Karpas-422 (cell line): ENCODE results near the gene DAPK2. TPM values are rescaled to one million over a fixed set of nuclear protein-coding genes. Genes with fewer than 3 reads are reported as not detected.
"Not testable (repeated sequence)": the region's sequence is repeated elsewhere in the genome, so short reads cannot be mapped to it uniquely, and the experiment has no call there.

Experiments
- DNase-seq: peaks from one replicate; pipeline ENCODE4 v3.0.0-alpha.2; 2015
- H2AFZ ChIP-seq: fragments of 200-600 bp; sonication (generic); 2 replicates; pipeline ENCODE4 v1.6.1; 2014; ENCODE audit warnings: antibody characterized with exemption, low read length, mixed read lengths
- H3K27ac ChIP-seq: fragments of 200-600 bp; sonication (generic); 2 replicates; pipeline ENCODE4 v1.5.1; 2014; ENCODE audit warnings: mild to moderate bottlenecking, low read length, moderate library complexity
- H3K27me3 ChIP-seq: fragments of 200-600 bp; sonication (generic); 2 replicates; pipeline ENCODE4 v1.6.1; 2014; ENCODE audit warnings: low read length, mixed read lengths
- H3K36me3 ChIP-seq: fragments of 200-600 bp; sonication (generic); 2 replicates; pipeline ENCODE4 v1.6.1; 2014; ENCODE audit warnings: low read length, mixed read lengths; ENCODE audit not compliant: insufficient read depth
- H3K4me1 ChIP-seq: fragments of 200-600 bp; sonication (generic); 2 replicates; pipeline ENCODE4 v1.6.1; 2014; ENCODE audit warnings: mild to moderate bottlenecking, low read length, mixed read lengths
- H3K4me2 ChIP-seq: fragments of 200-600 bp; sonication (generic); 2 replicates; pipeline ENCODE4 v1.6.1; 2014; ENCODE audit warnings: low read length, low read depth, mild to moderate bottlenecking; ENCODE audit not compliant: poor library complexity, severe bottlenecking
- H3K4me3 ChIP-seq: fragments of 200-600 bp; sonication (generic); 2 replicates; pipeline ENCODE4 v1.5.1; 2014; ENCODE audit warnings: mild to moderate bottlenecking, antibody characterized with exemption, low read length, mixed read lengths
- H3K79me2 ChIP-seq: fragments of 200-600 bp; sonication (generic); 2 replicates; pipeline ENCODE4 v1.6.1; 2014; ENCODE audit warnings: mild to moderate bottlenecking, low read length, mixed read lengths
- H3K9ac ChIP-seq: fragments of 200-600 bp; sonication (generic); 2 replicates; pipeline ENCODE4 v1.6.0; 2014; ENCODE audit warnings: low read length
- H3K9me2 ChIP-seq: fragments of 200-600 bp; sonication (generic), shearing (Covaris generic); replicated peaks from 2 replicates; pipeline ENCODE4 v1.6.0; 2014; ENCODE audit warnings: mild to moderate bottlenecking, low read length, moderate library complexity; ENCODE audit not compliant: insufficient read depth
- H3K9me3 ChIP-seq: fragments of 300-700, 200-600 bp; sonication (generic); 2 replicates; pipeline ENCODE4 v1.6.1; 2014; ENCODE audit warnings: low read length, mixed read lengths
- H4K20me1 ChIP-seq: fragments of 200-600 bp; sonication (generic); 2 replicates; pipeline ENCODE4 v1.6.1; 2014; ENCODE audit warnings: mild to moderate bottlenecking, antibody characterized with exemption, low read length, low read depth; ENCODE audit not compliant: insufficient read depth
- total RNA-seq: library from RNA; depleted of rRNA; stranded (reverse); fragments of >200 nt; shearing (Covaris generic); gene quantifications from 2 replicates; pipeline ENCODE4 v1.2.3, GENCODE V29; 2014; ENCODE audit warnings: low replicate concordance

DAPK2 gene
- total RNA-seq, 1 experiment from 2014 or later, result 40.4 TPM

- Histone ChIP-seq H3K79me2 (no peaks in the 10 kb centered on the region), H3K4me3 (peak overlapping the region; percentile 45), H3K27ac (peak overlapping the region; percentile 97), H3K9me3 (no peaks in the 10 kb centered on the region), H3K27me3 (no peaks in the 10 kb centered on the region), H3K4me1 (peaks cover 81% of the 10 kb centered on the region), H3K9ac (peak overlapping the region; percentile 60), H3K36me3 (no peaks in the 10 kb centered on the region), H3K9me2 (no peaks in the 10 kb centered on the region), H3K4me2 (peak overlapping the region; percentile 71), H4K20me1 (no peaks in the 10 kb centered on the region), H2AFZ (no peak overlapping the region)
- peak; percentile 79 for DNase-seq
Measured at GRCh38 chr15:63904042-63904441, 142.2 kb downstream of the DAPK2 start.

DNA sequence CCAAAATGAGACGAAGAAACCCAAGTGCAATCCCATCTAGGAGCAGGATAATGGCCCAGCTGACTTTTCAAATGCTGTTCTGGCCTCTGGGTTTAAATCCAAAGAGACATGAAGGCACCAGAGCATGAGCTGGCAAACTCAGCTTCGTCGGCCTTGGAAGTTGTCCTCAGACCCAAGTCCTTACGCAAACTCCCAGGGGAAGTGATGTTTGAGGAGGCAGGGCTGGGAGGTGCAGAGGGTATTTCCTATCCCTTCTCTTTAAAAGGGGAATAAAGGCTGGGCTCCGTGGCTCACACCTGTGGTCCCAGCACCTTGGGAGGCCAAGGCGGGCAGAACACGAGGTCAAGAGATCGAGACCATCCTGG lies 143.6 kb downstream of the DAPK2 start:
- H3K27ac ChIP-seq, result peak overlapping the region; percentile 97
- peaks cover 90% of the 10 kb centered on the region for H3K4me1 ChIP-seq
- no peaks in the 10 kb centered on the region for H4K20me1 ChIP-seq
- no peaks in the 10 kb centered on the region for H3K27me3 ChIP-seq
- no peaks in the 10 kb centered on the region for H3K9me2 ChIP-seq
- H3K9me3 ChIP-seq, result no peaks in the 10 kb centered on the region
- no peak overlapping the region for H2AFZ ChIP-seq
- peak overlapping the region; percentile 29; the same call in 1 of the 2 replicates for H3K4me3 ChIP-seq
- H3K4me2 ChIP-seq, result peak overlapping the region; percentile 68
- peak; percentile 47 for DNase-seq
- H3K79me2 ChIP-seq, result no peaks in the 10 kb centered on the region
- no peaks in the 10 kb centered on the region for H3K36me3 ChIP-seq
- H3K9ac ChIP-seq, result peak overlapping the region; percentile 59; the same call in 1 of the 2 replicates

DNA sequence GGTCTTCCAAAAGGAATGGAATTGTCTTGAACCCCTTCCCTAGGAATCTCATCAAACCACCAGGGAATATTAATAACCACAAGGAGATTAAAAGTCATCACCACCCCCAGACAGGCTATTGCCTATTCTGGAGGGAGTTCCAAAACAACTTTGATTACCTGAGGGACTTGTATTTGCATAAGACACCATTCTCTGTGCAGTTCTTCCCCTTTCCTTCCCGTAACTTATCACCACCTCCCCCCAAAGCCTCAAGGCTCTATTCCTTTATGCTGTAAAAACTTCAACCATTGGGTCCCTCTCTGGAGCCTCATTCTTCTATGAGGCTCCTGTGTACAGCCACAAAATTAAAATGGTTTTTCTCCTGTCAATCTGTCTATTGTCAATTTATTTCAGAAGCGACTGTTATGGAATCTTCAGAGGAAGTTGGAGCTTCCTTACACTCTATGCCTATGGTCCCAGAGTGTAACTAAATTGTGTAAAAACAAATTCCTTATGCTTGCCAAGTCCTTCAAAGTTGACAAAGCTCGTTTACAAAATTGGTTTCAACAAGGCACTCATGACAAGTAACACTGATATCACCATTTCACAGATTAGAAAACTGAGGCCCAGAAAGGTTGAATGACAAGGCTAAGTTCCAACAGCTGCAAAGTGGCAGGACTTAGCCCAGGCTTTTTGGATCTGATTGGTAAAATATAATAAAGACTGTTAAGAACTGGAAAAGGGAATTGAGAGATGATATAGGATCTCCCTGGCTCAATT lies 144.2 kb downstream of the DAPK2 start:
- Histone ChIP-seq H3K4me1 (peaks cover 93% of the 10 kb centered on the region), H2AFZ (no peak overlapping the region), H3K4me3 (peak overlapping the region; percentile 29), H3K9me2 (no peaks in the 10 kb centered on the region), H3K79me2 (no peaks in the 10 kb centered on the region), H4K20me1 (no peaks in the 10 kb centered on the region), H3K27ac (peak overlapping the region; percentile 97), H3K36me3 (no peaks in the 10 kb centered on the region), H3K9me3 (no peaks in the 10 kb centered on the region), H3K4me2 (peak overlapping the region; percentile 68), H3K27me3 (no peaks in the 10 kb centered on the region), H3K9ac (peak overlapping the region; percentile 59)
- peak; percentile 84 for DNase-seq

DNA sequence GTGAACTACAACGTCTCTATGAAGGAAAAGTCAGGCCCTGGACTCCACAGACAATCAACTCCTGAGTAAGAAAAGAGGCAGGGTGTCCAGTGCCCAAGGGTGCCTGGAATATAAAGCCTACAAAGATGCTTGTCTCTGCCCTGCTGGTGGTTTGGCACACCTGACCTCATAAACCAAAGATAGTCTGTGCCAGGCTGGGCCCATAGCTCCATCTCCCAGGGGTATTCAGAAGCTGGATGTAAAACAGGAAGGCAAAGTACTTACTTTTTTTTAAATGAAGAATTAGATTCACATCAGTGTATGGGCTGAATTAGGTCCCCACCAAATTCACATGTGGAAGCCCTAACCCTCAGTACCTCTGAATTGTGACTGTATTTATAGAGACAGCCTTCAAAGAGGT lies 146.0 kb downstream of the DAPK2 start:
- Histone ChIP-seq H2AFZ (no peak overlapping the region), H3K9me3 (no peaks in the 10 kb centered on the region), H3K27me3 (no peaks in the 10 kb centered on the region), H3K4me2 (peak overlapping the region; percentile 68), H3K4me3 (peak overlapping the region; percentile 28; the same call in 1 of the 2 replicates), H4K20me1 (no peaks in the 10 kb centered on the region), H3K79me2 (no peaks in the 10 kb centered on the region), H3K4me1 (peaks cover 93% of the 10 kb centered on the region), H3K9me2 (no peaks in the 10 kb centered on the region), H3K27ac (peak overlapping the region; percentile 97), H3K36me3 (no peaks in the 10 kb centered on the region), H3K9ac (peak overlapping the region; percentile 59)
- peak; percentile 84 for DNase-seq

DNA sequence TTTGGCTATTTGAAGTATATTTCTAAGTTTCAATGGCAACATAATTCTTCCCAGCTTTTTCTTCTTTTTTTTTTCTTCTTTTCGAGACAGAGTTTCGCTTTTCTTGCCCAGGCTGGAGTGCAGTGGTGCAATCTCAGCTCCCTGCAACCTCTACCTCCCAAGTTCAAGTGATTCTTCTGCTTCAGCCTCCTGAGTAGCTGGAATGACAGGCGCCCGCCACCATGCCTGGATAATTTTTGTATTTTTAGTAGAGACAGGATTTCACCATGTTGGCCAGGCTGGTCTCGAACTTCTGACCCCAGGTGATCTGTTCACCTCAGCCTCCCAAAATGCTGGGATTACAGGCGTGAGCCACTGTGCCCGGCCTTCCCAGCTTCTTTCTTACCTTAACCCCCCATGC lies 146.7 kb downstream of the DAPK2 start:
- H3K4me1 ChIP-seq, result peaks cover 93% of the 10 kb centered on the region
- H4K20me1 ChIP-seq, H3K9me3 ChIP-seq, H3K36me3 ChIP-seq, DNase-seq, H2AFZ ChIP-seq, H3K27me3 ChIP-seq, H3K79me2 ChIP-seq, H3K9me2 ChIP-seq, H3K4me3 ChIP-seq: not testable (repeated sequence)
- peak overlapping the region; percentile 68 for H3K4me2 ChIP-seq
- H3K27ac ChIP-seq, result peak overlapping the region; percentile 97
- H3K9ac ChIP-seq, result peak overlapping the region; percentile 20

DNA sequence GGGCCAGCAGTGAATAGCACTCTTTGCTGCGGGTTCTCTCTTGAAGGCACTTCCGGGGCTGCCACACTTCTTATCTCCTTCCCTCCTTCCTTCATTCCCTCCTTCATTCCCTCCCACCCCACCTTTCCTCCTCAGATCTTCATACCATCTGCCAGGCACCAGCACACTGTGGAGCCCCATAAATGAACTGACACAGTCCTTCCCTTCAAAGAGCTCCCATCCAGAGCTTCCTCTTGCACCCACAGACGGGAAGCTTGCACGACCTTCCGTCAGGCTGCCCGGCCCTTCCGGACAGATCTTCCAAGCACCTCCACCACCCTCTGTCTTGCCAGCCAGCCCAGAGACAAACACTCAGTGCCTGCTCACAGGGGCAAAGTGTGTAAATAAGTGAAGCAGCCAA lies 147.1 kb downstream of the DAPK2 start:
- H2AFZ ChIP-seq, result no peak overlapping the region
- no peak for DNase-seq
- no peak overlapping the region for H3K9ac ChIP-seq
- H3K9me2 ChIP-seq, result no peaks in the 10 kb centered on the region
- peaks cover 93% of the 10 kb centered on the region for H3K4me1 ChIP-seq
- H3K27me3 ChIP-seq, result no peaks in the 10 kb centered on the region
- H3K4me3 ChIP-seq, result no peak overlapping the region
- no peaks in the 10 kb centered on the region for H4K20me1 ChIP-seq
- H3K9me3 ChIP-seq, result no peaks in the 10 kb centered on the region
- no peaks in the 10 kb centered on the region for H3K79me2 ChIP-seq
- peak overlapping the region; percentile 97 for H3K27ac ChIP-seq
- H3K36me3 ChIP-seq, result no peaks in the 10 kb centered on the region
- no peak overlapping the region for H3K4me2 ChIP-seq

DNA sequence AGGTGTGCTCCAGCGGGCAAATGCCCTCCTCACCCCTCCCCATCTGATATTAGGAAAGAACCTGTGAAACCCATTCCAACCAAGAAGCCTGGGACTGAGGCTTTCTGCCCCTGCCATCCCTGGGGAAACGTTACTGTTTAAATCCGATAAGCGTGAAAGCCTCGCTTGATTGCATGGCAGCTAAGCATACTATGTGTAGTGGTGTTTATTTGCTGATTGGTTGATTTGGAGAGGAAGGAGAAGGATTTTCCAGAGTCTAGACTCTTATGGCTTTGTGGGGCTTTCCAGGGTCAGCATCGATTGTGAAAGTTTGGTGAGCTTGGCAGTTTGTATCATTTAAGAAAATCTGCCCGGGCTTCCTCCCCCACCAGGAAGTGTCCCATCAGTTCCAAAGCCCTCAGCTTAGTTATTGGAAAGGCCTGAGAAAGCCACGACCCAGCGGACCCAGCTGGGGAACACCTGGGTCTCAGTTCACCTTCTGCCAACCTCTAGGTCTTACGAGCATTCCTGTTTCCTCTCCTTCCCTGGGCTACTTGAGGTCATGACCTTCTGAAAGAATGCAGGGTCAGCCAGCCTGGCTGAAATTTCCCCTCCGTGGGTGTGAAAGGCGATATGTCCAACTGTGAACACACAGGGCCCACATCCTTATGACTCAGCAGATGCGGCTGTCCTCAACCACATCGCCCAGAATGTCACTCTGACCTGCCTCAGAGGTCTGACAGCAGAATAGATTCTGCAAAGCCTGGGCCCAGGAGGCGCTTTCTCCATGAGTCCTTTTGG lies 149.8 kb downstream of the DAPK2 start:
- Histone ChIP-seq H3K4me3 (no peak overlapping the region), H4K20me1 (no peaks in the 10 kb centered on the region), H3K79me2 (no peaks in the 10 kb centered on the region), H3K9me2 (no peaks in the 10 kb centered on the region), H3K4me2 (peak overlapping the region; percentile 52), H3K27me3 (no peaks in the 10 kb centered on the region), H3K9ac (peak overlapping the region; percentile 55), H3K27ac (peak overlapping the region; percentile 89), H3K9me3 (no peaks in the 10 kb centered on the region), H3K36me3 (no peaks in the 10 kb centered on the region), H2AFZ (no peak overlapping the region), H3K4me1 (peaks cover 95% of the 10 kb centered on the region)
- peak; percentile 49 for DNase-seq

- Histone ChIP-seq H3K9me3 (no peaks in the 10 kb centered on the region), H4K20me1 (no peaks in the 10 kb centered on the region), H3K36me3 (no peaks in the 10 kb centered on the region), H3K27me3 (no peaks in the 10 kb centered on the region), H3K9ac (peak overlapping the region; percentile 55), H3K4me1 (peaks cover 90% of the 10 kb centered on the region), H3K79me2 (no peaks in the 10 kb centered on the region), H2AFZ (no peak overlapping the region), H3K4me2 (peak overlapping the region; percentile 52), H3K9me2 (no peaks in the 10 kb centered on the region), H3K4me3 (no peak overlapping the region), H3K27ac (peak overlapping the region; percentile 89)
- DNase-seq, result no peak
Measured at GRCh38 chr15:63895787-63896218, 150.5 kb downstream of the DAPK2 start.
